HL-60/S4 treated with retinoic acid at 250 ng/mL for 4 days and 3 days (cell line): Measurements from ENCODE around the gene ABCA4.
"Not testable (repeated sequence)": the region's sequence is repeated elsewhere in the genome, so short reads cannot be mapped to it uniquely, and the experiment has no call there.

Experiments
- in situ Hi-C: fragments of 300-500 bp; cut with MboI; formaldehyde crosslinking; loops from 2 replicates; pipeline ENCODE4 v1.7.0; 2022; ENCODE audit warnings: low sequenced_read_pairs

The ABCA4 gene

DNA sequence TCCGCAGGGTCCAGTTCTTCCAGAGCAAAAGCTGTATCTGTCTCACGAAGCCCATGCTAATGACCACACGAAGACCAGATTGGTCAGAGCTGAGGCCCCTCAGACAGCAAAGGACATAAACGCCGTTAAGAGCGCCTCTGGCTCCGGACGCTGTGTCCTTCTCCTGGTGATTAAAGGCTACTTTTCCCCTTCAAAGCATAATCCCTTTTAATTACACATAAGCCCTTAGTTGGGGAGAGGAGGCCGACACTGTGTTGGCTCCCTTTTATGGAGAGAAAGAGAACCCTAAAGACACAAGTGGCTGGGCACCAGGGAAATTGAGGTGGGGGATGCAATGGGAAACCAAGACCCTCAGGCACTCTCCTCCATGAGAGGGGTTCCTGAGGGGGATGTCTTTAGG, at the start of gene ABCA4:
TSS of gene ABCA4 (minus strand) at position 158 of the 400 bp plus-strand sequence. CDS start at position 55, 103 bp downstream.
- in situ Hi-C loops = no loop called here

DNA sequence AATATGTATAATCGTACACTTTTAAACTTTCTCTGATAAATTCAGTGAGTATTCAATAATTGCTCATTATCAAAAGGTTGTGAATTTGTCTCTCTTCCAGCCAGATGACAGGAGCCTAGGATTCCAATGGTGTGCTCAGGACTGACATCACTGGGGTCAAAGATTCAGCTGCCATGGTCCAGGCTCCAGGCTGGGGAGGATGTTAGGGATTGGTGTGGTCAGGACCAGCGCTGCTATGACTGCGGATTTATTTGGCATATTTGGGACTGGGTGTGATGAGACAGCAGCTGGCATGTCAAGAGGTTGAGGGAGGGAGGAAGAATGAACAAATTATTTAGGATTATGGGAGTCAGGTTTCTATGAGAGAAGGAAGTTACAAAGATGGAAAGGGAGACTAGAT, 48.2 kb upstream of the ABCA4 start:
- in situ Hi-C loops = no loop called here

DNA sequence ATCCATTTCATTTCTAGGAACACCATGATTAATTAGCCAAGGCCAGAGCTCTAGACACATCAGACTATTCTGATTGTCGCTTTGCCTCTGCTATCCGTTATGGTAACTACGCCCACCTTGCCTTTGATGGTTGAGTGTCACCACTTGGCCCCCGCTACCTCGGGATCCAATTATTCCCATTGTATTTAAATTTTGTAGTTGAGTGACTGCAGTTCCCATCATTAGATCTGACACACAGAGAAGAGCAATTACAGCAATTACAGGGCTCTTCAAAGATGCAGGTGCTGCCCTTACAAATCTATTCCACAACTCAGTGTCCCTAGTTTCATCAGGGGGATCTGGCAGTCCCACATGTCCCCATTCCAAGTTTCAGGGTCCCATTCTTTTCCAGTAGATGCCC, 44.9 kb upstream of the ABCA4 start:
- in situ Hi-C loops = no loop called here

DNA sequence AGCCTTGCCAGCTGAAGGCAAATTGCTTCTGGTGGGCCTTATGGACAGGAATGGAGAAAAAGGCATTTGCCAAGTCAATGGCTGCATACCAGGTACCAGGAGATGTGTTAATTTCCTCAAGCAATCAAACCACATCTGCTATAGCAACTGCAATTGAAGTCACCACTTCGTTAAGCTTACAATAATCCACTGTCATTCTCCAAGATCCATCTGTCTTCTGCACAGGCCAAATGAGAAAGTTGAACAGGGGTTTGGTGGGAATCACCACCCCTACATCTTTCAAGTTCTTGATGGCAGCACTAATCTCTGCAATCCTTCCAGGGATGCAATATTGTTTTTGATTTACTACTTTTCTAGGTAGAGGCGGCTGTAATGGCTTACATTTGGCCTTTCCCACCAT, 43.9 kb upstream of the ABCA4 start:
- in situ Hi-C loops = not testable (repeated sequence)

DNA sequence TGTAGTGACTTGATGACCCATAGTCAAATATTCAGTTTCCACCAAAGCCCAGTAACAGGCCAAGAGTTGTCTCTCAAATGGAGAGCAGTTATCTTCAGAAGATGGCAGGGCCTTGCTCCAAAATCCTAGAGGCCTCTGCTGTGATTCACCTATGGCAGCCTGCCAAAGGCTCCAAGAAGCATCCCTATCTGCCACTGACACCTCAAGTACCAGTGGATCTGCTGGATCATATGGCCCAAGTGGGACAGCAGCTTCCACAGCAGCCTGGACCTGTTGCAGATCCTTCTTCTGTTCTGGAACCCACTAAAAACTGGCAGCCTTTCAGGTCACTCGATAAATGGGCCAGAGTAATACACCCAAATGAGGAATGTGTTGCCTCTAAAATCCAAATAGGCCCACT, 43.2 kb upstream of the ABCA4 start:
- in situ Hi-C loops = not testable (repeated sequence)

DNA sequence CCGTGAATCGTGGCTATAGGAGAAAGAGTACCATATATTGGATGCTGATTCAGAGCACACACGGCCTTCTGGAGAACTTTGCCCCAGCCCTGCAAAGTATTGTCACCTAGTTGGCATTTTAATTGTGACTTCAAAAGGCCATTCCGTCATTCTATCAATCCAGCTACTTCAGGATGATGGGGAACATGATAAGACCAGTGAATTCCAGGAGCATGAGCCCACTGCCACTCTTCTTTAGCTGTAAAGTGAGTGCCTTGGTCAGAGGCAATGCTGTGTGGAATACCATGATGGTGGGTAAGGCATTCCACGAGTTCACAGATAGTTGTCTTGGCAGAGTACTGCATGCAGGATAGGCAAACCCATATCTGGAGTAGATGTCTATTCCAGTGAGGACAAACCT, 42.3 kb upstream of the ABCA4 start:
- in situ Hi-C loops = not testable (repeated sequence)

DNA sequence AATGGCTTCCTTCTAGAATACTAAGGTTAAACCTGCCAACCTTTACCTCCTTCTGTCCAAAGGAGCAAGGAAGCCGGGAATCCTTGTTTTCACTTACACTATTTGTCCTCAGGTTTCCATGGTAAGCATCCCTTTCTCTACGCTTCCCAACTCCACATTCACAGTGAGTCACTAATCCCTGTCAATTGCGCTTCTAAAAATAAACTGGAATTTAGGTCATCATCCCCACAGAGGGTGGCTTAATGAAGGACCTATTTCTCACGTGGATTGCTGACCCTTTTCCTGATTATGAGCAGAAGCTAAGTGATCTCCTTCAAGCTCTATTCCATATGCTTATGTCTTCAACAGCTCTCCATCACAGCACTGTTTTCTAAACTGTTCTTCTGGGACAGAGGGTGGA, 39.9 kb upstream of the ABCA4 start:
- in situ Hi-C loops = no loop called here

DNA sequence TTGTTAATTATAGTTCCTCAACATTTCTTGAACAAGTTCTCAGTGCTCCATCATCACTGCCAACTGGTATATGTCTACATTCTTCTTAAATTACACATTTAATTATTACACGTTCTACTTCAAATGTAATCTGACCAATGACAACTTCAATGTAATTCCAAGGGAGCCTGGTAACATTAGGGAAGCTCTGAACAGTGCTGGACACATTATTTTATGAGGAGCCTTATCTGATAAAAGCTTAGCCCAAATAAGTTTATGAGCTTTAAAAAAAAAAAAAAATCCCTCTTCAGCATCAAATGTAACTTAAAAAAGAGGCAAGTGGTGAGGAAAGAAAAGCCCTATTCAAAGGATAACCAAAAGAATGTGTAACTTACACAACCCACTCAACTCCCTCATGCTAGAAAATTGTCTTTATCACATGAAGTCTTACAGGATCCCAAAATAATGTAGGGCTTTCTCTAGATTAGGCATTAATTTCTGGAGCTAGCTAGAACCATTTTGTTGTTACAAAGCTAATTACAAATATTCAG, 35.2 kb upstream of the ABCA4 start:
- in situ Hi-C loops = no loop called here

DNA sequence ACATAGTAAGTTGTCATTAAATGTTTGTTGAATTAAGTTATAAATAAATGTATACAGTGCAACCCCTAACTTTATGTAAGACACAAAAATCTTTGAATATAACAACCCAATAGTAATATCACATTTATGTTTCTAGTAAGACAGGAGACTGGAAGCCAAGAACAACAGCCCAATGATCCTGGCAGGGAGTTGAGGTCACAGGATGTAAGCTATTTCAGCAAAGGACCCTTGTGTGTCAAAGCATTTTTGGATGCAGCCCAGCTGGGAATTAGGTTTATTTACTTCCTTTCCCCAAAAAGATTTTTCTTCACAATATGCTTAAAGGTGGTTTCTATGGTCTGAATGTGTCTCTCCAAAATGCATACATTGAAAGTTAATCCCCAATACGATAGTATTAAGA, 34.0 kb upstream of the ABCA4 start:
- in situ Hi-C loops = no loop called here

DNA sequence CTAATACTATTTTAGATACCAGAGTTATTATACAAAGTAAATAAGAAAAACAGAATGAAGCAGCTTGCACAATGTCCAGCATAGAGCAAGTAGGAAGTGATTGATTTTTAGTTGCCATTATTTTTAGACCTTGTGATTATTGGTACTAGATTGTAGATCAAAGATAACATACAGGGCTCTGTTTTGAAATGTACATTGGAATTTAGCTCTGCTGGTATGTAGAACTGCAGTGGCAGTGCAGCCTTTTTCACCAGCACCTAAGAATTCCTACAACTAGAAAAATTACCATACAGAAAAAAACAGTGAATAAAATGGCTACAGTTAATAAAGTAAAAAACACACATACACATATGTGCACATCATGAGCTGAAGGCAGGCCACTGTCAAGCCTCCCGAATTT, 32.2 kb upstream of the ABCA4 start:
- in situ Hi-C loops = no loop called here

DNA sequence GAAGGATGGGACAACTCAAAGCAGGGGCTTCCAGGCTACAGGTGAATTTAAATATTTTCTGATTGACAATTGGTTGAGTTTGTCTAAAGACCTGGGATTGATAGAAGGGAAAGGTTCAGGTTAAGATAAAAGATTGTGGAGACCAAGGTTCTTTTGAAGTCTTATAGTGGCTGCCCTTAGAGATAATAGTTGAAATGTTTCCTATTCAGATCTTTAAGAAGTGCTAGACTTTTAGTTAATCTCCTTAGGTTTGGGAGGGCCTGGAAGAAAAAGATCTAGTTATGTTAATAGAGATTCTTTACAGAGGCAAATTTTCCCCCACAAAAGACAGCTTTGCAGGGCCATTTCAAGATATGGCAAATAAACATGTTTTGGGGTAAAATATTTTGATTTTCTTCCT, 28.2 kb upstream of the ABCA4 start:
- in situ Hi-C loops = not testable (repeated sequence)

DNA sequence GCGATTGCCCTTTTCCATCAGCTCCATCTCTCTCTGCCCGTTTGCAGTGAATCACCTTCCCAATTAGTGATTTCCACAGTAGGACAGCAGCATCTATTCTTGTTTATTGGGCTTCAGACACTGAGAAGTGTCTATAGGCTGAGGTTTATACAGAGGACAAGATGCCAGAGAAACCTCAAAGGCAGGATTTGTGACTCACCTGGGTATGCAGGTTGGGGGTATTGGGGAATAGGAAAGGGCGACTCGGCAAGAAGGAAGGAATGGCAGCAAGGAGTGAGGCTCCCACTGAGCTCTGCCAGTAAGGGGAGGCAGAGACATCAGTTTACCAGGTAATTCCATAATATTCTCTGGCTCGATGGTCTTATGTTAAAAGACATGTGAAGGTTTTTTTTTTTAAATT, 25.3 kb upstream of the ABCA4 start:
- in situ Hi-C loops = no loop called here

DNA sequence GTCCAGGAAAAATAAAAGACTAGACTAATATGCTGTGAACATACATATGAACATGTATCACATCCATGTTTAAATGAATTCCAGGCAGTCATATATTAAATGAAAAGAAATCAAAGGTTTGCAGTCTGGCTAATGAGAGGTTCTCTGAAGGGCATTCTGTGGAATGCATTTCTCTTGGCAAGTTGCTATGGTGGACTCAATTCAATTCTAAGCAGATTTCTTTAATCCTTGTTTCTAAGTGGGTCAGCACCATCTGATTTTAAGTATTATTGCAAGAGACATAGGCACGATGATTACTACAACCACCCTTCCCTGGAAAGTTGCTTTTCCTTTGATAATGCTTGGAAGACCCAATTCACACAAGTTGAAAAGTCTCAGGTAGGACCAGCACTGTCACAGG, 23.9 kb upstream of the ABCA4 start:
- in situ Hi-C loops = no loop called here

DNA sequence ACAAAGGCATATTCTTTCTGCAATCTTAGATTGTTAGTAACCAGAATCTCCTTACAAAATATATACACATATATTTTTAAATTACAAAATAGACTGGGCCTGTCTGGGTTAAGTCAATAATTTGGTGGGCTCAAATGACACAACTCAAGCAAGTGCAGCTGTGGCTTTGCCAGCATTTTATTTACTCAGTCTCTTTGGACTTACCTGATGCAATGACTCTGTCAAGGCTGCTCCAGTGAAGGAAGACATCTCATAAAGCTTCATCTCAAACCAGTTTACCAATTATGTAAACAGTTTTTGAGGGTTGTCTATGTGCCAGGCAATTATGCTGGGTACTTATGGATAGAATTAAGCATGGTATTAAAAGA, 22.8 kb upstream of the ABCA4 start:
- in situ Hi-C loops = no loop called here

DNA sequence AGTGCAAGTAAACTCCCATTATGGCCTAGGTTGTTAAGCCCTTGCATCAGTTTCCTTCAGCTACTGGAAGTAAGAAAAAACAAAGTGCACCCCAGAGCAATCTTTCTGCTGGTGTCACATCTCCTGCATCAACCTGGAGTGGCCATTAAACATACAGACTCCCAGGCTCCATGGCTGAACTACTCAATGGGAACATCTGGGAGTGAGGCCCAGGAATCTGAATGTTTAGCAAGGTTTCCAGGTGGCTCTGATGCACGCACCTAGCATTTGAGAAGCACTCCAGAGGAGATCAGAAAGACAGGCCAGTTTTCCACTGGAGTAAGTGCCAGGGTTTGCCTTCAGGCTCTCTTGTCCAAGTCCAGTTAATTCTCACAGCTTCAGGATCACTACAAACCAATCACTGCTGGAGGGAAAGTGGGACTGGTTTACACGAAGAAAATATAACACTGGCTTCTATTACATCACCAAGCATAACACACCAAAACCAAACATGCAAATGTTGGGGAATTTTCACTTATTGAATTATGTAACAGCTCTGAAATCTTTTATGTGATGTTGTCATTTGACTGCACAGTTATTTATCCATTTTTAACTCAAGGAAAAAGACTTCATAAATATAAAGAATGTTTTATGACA, 22.3 kb upstream of the ABCA4 start:
- in situ Hi-C loops = no loop called here

DNA sequence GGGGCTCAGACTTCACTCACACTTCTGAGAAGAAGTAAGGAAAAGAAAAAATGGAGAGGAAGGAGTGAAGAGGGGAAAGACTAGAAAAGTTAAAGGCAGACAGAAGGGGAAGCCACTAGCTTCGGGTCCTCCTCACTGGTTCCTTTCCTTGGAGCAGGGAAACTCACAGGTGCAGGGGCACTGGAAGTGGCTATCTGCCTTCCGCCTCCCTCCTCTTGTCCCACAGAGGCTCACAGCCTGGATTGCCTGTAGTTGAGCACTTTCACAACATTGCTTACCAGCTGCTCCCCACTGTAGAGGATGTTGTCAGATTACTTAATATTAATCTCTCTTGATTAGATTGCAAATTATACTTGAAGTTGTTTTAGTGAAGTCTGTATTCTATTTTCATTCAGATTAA, 21.6 kb upstream of the ABCA4 start:
- in situ Hi-C loops = no loop called here

DNA sequence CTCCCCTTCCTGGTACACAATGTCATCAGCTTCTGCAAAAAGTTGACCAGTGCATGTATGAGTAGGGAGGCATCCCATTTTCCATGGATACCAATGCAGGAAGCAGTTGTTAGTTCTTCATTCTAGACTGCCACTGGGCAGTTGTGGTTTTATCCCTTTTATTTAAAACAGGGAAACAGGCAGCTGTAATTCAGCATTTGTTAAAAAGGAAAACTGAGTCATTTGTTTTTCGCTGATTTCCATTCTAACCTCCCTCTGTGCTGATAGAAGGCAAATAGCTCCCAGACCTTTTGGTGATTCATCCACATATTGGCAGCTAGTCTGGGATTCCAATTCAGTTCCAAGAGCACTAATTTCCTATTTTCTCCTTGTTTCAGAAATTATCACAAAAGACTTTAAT, 21.1 kb upstream of the ABCA4 start:
- in situ Hi-C loops = no loop called here

DNA sequence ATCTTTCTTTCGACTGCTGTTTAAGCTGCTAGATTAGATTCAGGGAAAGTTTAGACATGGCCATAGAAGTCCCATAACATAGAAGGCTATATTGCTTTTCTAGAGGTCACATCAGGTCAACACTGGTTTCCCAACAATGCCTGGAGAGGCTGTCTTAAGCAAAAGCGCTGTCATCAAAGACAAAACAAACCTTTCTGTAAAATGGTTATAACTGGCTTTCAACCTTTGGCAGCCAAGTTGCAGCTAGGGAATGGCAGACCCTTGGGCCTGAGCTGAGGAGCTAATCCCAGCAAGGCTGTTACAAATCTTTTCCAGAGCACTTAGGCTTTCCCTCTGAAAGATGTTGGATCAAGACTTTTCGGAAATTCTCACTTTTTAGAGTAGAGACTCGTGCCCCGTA, 11.2 kb upstream of the ABCA4 start:
- in situ Hi-C loops = no loop called here

DNA sequence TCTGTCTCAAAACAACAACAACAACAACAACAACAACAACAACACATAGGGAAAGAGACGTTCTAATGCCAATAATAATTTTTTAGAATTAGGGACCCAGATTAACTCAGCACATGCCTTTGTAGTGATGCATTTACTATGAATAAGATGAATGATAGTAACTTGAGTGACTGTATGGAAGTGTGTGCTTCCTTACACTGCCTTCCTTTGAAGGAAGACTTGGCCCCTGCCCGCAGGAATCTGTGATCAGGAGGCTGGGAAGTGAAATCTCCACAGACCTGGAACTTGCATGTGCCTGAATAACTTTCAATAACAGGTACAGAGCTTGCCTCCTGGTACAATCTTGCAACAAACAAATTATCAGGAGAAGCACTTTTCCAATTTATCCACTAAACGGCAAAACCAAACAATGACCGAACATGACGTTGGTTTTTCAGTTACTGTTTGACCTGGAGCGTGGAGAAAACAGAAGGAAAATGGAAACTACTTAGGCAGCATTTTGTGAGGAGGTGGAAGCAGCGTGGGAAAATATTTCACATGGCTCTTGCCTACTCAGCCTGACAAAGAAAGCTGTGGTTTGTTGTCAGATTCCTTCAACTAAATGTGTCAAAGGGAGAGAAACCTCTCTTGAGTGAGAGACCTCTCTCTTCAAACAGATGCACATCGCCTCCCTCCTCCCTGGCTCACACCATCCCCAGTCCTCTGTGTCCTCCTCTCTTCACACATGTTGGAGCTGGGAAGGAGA, 10.1 kb upstream of the ABCA4 start:
- in situ Hi-C loops = no loop called here

DNA sequence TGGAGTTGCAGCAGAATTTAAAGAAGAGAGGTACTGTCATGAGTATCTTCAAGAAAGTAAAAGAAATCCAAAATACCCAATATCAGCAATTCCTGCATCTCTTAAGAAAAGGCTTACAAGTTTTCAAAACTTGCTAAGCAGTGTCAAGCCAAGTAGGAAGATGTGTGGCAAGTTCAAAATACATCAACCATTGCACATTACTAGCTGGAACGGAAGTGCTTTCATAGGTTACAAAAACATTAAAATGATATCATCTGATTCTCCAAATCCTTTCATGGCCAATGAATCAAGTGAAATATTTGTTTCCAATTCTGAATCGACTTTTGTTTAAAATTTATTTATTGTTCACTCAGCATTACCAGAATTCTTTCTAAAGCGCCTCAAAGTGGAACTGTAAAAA, 5.7 kb upstream of the ABCA4 start:
- in situ Hi-C loops = no loop called here

DNA sequence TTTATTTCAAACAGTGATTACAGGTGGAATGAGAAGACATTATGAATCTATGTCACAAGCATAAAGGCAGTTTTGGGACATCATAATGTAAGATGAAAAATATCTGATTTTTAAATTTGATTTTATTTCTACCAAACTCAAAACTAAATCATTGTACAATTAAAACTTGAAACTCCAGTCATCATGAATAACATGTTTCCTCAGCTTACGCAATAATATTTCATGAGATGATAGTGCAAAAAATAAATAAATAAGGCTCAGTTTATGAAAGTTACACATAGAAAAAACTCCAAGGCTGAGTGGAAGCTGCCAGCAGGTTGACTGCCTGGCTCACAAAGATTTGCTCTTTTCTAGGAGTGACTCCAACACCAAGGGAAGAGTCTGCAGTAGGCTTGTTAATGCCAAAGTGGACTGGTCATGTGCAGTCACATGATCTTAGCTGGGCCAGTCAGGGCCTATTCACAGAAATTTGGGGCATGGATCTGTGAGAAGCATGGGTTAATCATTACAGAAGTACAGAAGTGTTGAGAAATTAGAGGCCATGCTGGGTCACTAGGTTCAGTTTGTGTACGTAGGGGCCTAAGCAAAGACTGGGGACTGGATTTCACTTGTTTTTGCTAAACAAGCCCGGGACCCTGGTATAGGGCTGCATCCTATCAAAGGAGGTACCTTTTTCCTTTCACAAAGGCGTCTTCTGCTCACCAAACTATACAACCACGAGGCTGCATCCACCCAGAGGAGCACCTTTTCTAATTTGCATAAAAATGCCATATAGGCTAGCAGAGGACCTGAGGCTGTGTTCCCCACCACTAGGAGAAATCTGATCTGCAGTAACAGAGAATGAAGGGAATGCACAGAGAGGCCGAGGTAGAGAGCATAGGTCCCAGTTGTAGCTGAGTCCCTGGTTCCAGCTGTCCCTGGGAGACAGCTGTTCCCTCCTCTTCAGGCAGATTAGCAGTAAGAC, 4.9 kb upstream of the ABCA4 start:
- in situ Hi-C loops = no loop called here
